ENCODE results near the gene THBS1.

Gene THBS1

GRCh38 chr15:39629906-39630305 lies 49.0 kb downstream of the THBS1 start:
- no peak for DNase-seq (ENCODE audit: low read depth, low spot score)

GRCh38 chr15:39631357-39631756 lies 50.5 kb downstream of the THBS1 start:
- peak; percentile 43 for DNase-seq (ENCODE audit: low read depth, low spot score)

- no peak for DNase-seq (ENCODE audit: low read depth, low spot score)
These were observed 57.2 kb downstream of the THBS1 start for GRCh38 chr15:39638041-39638440.

- no peak for DNase-seq (ENCODE audit: low read depth, low spot score)
These were observed 58.2 kb downstream of the THBS1 start for GRCh38 chr15:39639037-39639436.

- no peak for DNase-seq (ENCODE audit: low read depth, low spot score)
These were observed 59.8 kb downstream of the THBS1 start for GRCh38 chr15:39640665-39641064.

GRCh38 chr15:39641191-39641889 lies 60.5 kb downstream of the THBS1 start:
- DNase-seq (ENCODE audit: low read depth, low spot score): no peak

GRCh38 chr15:39642011-39642640 lies 61.2 kb downstream of the THBS1 start:
- DNase-seq (ENCODE audit: low read depth, low spot score): peak; percentile 80

GRCh38 chr15:39643727-39644126 lies 62.8 kb downstream of the THBS1 start:
- DNase-seq (ENCODE audit: low read depth, low spot score): no peak

GRCh38 chr15:39644136-39644535 lies 63.3 kb downstream of the THBS1 start:
- no peak for DNase-seq (ENCODE audit: low read depth, low spot score)

GRCh38 chr15:39645138-39645975 lies 64.5 kb downstream of the THBS1 start:
- no peak for DNase-seq (ENCODE audit: low read depth, low spot score)

GRCh38 chr15:39645976-39646257 lies 65.0 kb downstream of the THBS1 start:
- no peak for DNase-seq (ENCODE audit: low read depth, low spot score)

- DNase-seq (ENCODE audit: low read depth, low spot score): no peak
These were observed 65.5 kb downstream of the THBS1 start for GRCh38 chr15:39646425-39646824.

Measured in astrocyte of the hippocampus (primary cell).